Measurements from ENCODE around the gene GDF11. TPM values are rescaled to one million over a fixed set of nuclear protein-coding genes. Genes with fewer than 3 reads are reported as not detected.
A peak's percentile ranks its signal among the peaks of the same experiment; 100 is the strongest.

GDF11 gene
- total RNA-seq, 1 experiment from 2014 or later = 5.3 TPM

DNA sequence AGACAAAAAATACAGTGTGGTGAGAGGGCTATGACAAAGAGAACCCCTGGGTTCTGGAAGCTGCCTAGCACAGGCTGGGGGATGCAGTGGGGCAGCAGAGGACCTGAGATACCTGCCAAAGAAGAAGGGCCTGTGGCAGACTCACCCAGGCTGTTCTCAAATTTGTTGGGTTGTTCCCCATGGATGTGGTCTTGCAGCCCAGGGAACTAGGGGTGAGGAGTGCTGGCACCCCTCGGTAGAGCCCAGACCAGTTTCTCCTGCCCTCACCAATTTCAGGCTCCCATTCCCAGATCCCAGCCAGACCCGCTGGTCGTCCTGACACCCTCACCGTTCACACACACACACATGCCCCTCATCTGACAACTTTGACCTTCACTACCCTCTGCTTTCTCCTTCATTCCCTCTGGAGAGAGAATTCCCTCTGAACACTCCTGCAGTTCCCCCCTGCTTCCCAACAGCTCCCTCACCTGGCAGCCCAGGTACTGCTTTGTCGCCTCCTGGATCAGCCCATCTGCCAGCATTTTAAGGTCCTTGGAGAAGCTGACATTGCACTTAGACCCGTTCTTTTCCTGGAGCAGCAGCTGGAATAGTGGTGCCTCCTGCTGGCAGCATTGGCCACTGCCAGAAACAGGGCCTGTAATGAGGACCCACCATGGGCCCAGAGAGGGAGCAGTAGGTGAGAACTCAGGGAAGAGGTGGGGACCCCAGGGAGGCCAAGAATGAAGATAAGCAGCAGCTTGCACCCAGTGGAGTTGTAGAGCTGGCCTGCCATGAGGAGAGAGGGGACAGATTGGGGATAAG, 5.9 kb upstream of the GDF11 start:
- H3K9me3 ChIP-seq (ENCODE audit: control insufficient read depth in 1 of 2, insufficient read depth in 1 of 2, low read depth in 1 of 2, low read length in 2 of 2) = no peaks in the 10 kb centered on the region
- H3K79me2 ChIP-seq (ENCODE audit: insufficient read depth, low read length) = no peaks in the 10 kb centered on the region
- TF ChIP-seq ATF3 (IDR thresholded peaks at IDR 0.05) (no peak), SP1 (IDR thresholded peaks at IDR 0.05; ENCODE audit: low read depth) (0 out of 2 replicates have a peak, but pooled peaks have one; percentile 11), CBX3 (IDR thresholded peaks at IDR 0.05; ENCODE audit: low read depth) (no peak), YY1 (IDR thresholded peaks at IDR 0.05; ENCODE audit: extremely low read depth, insufficient replicate concordance, low read depth, low read length) (peak; percentile 65), SIN3A (IDR thresholded peaks at IDR 0.05; ENCODE audit: low read depth) (no peak), FOSL1 (IDR thresholded peaks at IDR 0.05; ENCODE audit: low read depth) (no peak), JUND (IDR thresholded peaks at IDR 0.05) (no peak), SRF (IDR thresholded peaks at IDR 0.05; ENCODE audit: low read depth) (no peak), ZNF274 (IDR thresholded peaks at IDR 0.05; ENCODE audit: low read depth, low read length) (no peak), MAX (IDR thresholded peaks at IDR 0.05) (no peak; the same call in 1 of the 2 replicates), CEBPB (IDR thresholded peaks at IDR 0.05; ENCODE audit: low read depth) (no peak), RAD21 (IDR thresholded peaks at IDR 0.05; ENCODE audit: low read depth) (peak; percentile 95), POLR2AphosphoS5 (IDR thresholded peaks at IDR 0.05; ENCODE audit: low read depth, low read length) (peak; percentile 31; the same call in 1 of the 2 replicates), EZH2 (IDR thresholded peaks at IDR 0.05) (no peak), ZFX (IDR thresholded peaks at IDR 0.05) (no peak)
- TF ChIP-seq, protein P1, sequence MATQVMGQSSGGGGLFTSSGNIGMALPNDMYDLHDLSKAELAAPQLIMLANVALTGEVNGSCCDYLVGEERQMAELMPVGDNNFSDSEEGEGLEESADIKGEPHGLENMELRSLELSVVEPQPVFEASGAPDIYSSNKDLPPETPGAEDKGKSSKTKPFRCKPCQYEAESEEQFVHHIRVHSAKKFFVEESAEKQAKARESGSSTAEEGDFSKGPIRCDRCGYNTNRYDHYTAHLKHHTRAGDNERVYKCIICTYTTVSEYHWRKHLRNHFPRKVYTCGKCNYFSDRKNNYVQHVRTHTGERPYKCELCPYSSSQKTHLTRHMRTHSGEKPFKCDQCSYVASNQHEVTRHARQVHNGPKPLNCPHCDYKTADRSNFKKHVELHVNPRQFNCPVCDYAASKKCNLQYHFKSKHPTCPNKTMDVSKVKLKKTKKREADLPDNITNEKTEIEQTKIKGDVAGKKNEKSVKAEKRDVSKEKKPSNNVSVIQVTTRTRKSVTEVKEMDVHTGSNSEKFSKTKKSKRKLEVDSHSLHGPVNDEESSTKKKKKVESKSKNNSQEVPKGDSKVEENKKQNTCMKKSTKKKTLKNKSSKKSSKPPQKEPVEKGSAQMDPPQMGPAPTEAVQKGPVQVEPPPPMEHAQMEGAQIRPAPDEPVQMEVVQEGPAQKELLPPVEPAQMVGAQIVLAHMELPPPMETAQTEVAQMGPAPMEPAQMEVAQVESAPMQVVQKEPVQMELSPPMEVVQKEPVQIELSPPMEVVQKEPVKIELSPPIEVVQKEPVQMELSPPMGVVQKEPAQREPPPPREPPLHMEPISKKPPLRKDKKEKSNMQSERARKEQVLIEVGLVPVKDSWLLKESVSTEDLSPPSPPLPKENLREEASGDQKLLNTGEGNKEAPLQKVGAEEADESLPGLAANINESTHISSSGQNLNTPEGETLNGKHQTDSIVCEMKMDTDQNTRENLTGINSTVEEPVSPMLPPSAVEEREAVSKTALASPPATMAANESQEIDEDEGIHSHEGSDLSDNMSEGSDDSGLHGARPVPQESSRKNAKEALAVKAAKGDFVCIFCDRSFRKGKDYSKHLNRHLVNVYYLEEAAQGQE (IDR thresholded peaks at IDR 0.05; ENCODE audit: low read depth) = no peak
- TF ChIP-seq, protein P2, sequence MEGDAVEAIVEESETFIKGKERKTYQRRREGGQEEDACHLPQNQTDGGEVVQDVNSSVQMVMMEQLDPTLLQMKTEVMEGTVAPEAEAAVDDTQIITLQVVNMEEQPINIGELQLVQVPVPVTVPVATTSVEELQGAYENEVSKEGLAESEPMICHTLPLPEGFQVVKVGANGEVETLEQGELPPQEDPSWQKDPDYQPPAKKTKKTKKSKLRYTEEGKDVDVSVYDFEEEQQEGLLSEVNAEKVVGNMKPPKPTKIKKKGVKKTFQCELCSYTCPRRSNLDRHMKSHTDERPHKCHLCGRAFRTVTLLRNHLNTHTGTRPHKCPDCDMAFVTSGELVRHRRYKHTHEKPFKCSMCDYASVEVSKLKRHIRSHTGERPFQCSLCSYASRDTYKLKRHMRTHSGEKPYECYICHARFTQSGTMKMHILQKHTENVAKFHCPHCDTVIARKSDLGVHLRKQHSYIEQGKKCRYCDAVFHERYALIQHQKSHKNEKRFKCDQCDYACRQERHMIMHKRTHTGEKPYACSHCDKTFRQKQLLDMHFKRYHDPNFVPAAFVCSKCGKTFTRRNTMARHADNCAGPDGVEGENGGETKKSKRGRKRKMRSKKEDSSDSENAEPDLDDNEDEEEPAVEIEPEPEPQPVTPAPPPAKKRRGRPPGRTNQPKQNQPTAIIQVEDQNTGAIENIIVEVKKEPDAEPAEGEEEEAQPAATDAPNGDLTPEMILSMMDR (IDR thresholded peaks at IDR 0.05 in 2 of 3, conservative IDR thresholded peaks at IDR 0.05 in 1 of 3; ENCODE audit: borderline replicate concordance in 1 of 3, insufficient read depth in 1 of 3, low read depth in 2 of 3, low read length in 2 of 3) = peak; percentile 98 to 99 (median 99)
- H3K27ac ChIP-seq (ENCODE audit: low read depth, low read length) = peak overlapping the region; percentile 46; the same call in 1 of the 2 replicates
- H2AFZ ChIP-seq (ENCODE audit: low read depth, low read length, poor library complexity, severe bottlenecking) = no peak overlapping the region
- H4K20me1 ChIP-seq (ENCODE audit: insufficient read depth) = no peaks in the 10 kb centered on the region
- DNase-seq (ENCODE audit: low read depth, low spot score) (peak; percentile 91), ATAC-seq (peak; percentile 73)
- H3K9me2 ChIP-seq (ENCODE audit: insufficient read depth) = no peaks in the 10 kb centered on the region
- H3K27me3 ChIP-seq (ENCODE audit: insufficient read depth, low read length) = no peaks in the 10 kb centered on the region
- ChIA-PET RAD21 (ENCODE audit: low non-redundant PET in 1 of 2, low total read pairs in 2 of 2, uncharacterized antibody in 2 of 2, unreplicated experiment in 2 of 2) (interaction anchor here (0.8 to 1.6 kb wide), 5 partner anchors 12 to 78 kb away, joined by 3 to 11 read pairs (median 4); a partner anchor contains a TSS), CTCF (interaction anchor here (0.6 to 3.6 kb wide), 30 partner anchors 8 to 453 kb away, joined by 3 to 49 read pairs (median 4); partner anchors contain the start of genes BLOC1S1, CD63, DGKA and DNAJC14), POLR2A (interaction anchor here (0.5 to 3.8 kb wide), 5 partner anchors 7 to 454 kb away, joined by 4 to 24 read pairs (median 5); partner anchors contain the start of genes CD63 and RPL41)
- peaks cover 12 to 42% of the 10 kb centered on the region in 2 experiments for H3K4me1 ChIP-seq (ENCODE audit: control insufficient read depth in 1 of 2, insufficient read depth in 2 of 2, low read length in 2 of 2)
- no TSS peak for BruUV-seq (replicated peaks)
- H3K4me2 ChIP-seq (ENCODE audit: low read length) = peak overlapping the region; percentile 88
- peak overlapping the region; percentile 63 to 64; a peak in 2 of 4 replicates for H3K4me3 ChIP-seq (replicated peaks in 1 of 2; ENCODE audit: low read depth in 1 of 2, low read length in 2 of 2)
- H3K36me3 ChIP-seq (ENCODE audit: control insufficient read depth in 1 of 2, insufficient read depth in 2 of 2, low read length in 2 of 2) = no peaks in the 10 kb centered on the region
- H3K9ac ChIP-seq (ENCODE audit: low read length) = no peak overlapping the region
- intact Hi-C loops (cut with micrococcal nuclease) = loop anchor here (1.0 to 10.0 kb wide), 4 partner anchors 56 to 378 kb away; partner anchors contain the start of genes RPL41 and ZC3H10
